Chondrocyte (in vitro differentiated cells): ENCODE results near the gene RAB40C. TPM values are rescaled to one million over a fixed set of nuclear protein-coding genes. Genes with fewer than 3 reads are reported as not detected.

Experiments used
- DNase-seq: peaks from one replicate; pipeline ENCODE4 v3.0.0; 2021; ENCODE audit warnings: mixed read lengths, low spot score
- H3K27ac Mint-ChIP-seq: one replicate; pipeline ENCODE4 v1.8.0; 2021; ENCODE audit warnings: mild to moderate bottlenecking, moderate library complexity, mixed read lengths; ENCODE audit not compliant: unreplicated experiment
- H3K27me3 Mint-ChIP-seq: 2 replicates; pipeline ENCODE4 v1.8.0; 2021; ENCODE audit warnings: low read depth, mixed read lengths
- H3K36me3 Mint-ChIP-seq: 2 replicates; pipeline ENCODE4 v1.8.0; 2021; ENCODE audit warnings: low read depth, mixed read lengths
- H3K4me1 Mint-ChIP-seq: 2 replicates; pipeline ENCODE4 v1.8.0; 2021; ENCODE audit warnings: low read depth, mild to moderate bottlenecking, mixed read lengths
- H3K4me3 Mint-ChIP-seq: one replicate; pipeline ENCODE4 v1.8.0; 2021; ENCODE audit warnings: mild to moderate bottlenecking, moderate library complexity, mixed read lengths; ENCODE audit not compliant: unreplicated experiment
- H3K9me3 Mint-ChIP-seq: 2 replicates; pipeline ENCODE4 v1.8.0; 2021; ENCODE audit warnings: low read depth, mixed read lengths
- total RNA-seq: library from RNA; stranded (reverse); gene quantifications from 3 replicates; pipeline ENCODE4 v1.2.1, GENCODE V29; 2021
- TF ChIP-seq, protein P1 (sequence below): fragments of 200-600 bp; sonication (generic); IDR thresholded peaks from 2 replicates; pipeline ENCODE4 v1.5.0; 2021; ENCODE audit warnings: antibody characterized with exemption, mild to moderate bottlenecking, moderate library complexity

RAB40C gene
- total RNA-seq, 1 donor from 2014 or later, result 19.6 TPM

DNA sequence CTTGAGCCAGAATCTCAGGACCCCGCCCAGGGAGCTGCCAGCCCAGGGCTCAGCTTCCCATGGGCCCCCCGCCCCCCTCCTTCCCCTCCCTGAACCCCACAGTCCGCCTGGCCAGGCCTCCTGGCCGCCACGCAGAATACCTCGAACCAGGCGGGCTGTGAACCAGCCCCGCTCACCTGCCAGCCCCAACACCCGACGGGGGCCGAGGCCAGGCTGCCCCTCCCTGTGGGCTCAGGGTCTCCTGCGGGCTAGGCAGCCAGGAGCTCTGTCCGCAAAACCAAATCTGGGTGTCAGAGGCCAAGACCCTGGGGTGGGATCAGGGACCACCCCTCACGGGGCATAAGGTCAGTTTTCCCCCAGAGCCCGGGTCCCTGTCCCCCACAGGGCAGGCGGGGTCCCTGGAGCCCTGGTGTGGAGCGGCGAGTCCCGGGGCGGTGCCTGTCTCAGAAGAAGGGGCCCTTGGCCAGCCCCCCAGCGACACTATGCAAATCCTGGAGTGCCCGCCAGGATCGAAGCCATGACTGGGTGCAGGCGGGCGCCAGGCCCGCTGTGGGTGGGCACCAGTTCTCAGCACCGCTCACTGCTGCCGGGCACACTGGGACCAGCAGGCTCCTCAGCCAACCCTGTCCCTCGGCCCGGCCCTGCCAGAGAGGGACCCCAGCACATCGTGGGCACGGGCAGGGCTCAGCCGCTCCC is 36.1 kb upstream of the RAB40C start:
- TF ChIP-seq, protein P1, sequence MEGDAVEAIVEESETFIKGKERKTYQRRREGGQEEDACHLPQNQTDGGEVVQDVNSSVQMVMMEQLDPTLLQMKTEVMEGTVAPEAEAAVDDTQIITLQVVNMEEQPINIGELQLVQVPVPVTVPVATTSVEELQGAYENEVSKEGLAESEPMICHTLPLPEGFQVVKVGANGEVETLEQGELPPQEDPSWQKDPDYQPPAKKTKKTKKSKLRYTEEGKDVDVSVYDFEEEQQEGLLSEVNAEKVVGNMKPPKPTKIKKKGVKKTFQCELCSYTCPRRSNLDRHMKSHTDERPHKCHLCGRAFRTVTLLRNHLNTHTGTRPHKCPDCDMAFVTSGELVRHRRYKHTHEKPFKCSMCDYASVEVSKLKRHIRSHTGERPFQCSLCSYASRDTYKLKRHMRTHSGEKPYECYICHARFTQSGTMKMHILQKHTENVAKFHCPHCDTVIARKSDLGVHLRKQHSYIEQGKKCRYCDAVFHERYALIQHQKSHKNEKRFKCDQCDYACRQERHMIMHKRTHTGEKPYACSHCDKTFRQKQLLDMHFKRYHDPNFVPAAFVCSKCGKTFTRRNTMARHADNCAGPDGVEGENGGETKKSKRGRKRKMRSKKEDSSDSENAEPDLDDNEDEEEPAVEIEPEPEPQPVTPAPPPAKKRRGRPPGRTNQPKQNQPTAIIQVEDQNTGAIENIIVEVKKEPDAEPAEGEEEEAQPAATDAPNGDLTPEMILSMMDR, result no peak
- H3K27ac Mint-ChIP-seq, result no peak overlapping the region
- H3K36me3 Mint-ChIP-seq, result peaks cover 1% of the 10 kb centered on the region
- no peaks in the 10 kb centered on the region for H3K9me3 Mint-ChIP-seq
- DNase-seq, result no peak
- no peak overlapping the region for H3K4me3 Mint-ChIP-seq
- H3K4me1 Mint-ChIP-seq, result peaks cover 3% of the 10 kb centered on the region
- H3K27me3 Mint-ChIP-seq, result peaks cover 4% of the 10 kb centered on the region

DNA sequence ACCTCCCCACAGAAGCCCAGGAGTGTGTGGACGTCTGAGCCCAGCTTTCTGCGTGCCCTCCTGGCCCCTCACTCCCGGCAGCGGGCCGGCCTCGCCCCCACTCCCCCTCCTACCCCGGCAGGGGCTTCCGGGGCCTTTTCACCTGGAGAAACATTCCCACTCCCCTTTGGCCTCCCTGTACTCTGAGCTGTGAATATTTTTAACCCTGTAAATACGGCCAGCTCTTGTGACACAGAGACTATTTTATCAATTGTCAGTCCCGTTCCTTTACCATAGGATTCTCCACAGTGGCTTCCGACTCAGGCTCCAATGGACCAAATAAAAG is 35.6 kb upstream of the RAB40C start:
- H3K9me3 Mint-ChIP-seq, result no peaks in the 10 kb centered on the region
- TF ChIP-seq, protein P1, result no peak
- no peak overlapping the region for H3K4me3 Mint-ChIP-seq
- H3K36me3 Mint-ChIP-seq, result peaks cover 1% of the 10 kb centered on the region
- H3K27me3 Mint-ChIP-seq, result peaks cover 4% of the 10 kb centered on the region
- H3K4me1 Mint-ChIP-seq, result peaks cover 3% of the 10 kb centered on the region
- no peak for DNase-seq
- H3K27ac Mint-ChIP-seq, result no peak overlapping the region

GRCh38 chr16:554640-555365 is 35.1 kb upstream of the RAB40C start:
- no peak overlapping the region for H3K4me3 Mint-ChIP-seq
- H3K4me1 Mint-ChIP-seq, result peaks cover 3% of the 10 kb centered on the region
- H3K36me3 Mint-ChIP-seq, result peaks cover 1% of the 10 kb centered on the region
- no peaks in the 10 kb centered on the region for H3K9me3 Mint-ChIP-seq
- H3K27ac Mint-ChIP-seq, result no peak overlapping the region
- TF ChIP-seq, protein P1, result no peak
- no peak for DNase-seq
- peaks cover 6% of the 10 kb centered on the region for H3K27me3 Mint-ChIP-seq

DNA sequence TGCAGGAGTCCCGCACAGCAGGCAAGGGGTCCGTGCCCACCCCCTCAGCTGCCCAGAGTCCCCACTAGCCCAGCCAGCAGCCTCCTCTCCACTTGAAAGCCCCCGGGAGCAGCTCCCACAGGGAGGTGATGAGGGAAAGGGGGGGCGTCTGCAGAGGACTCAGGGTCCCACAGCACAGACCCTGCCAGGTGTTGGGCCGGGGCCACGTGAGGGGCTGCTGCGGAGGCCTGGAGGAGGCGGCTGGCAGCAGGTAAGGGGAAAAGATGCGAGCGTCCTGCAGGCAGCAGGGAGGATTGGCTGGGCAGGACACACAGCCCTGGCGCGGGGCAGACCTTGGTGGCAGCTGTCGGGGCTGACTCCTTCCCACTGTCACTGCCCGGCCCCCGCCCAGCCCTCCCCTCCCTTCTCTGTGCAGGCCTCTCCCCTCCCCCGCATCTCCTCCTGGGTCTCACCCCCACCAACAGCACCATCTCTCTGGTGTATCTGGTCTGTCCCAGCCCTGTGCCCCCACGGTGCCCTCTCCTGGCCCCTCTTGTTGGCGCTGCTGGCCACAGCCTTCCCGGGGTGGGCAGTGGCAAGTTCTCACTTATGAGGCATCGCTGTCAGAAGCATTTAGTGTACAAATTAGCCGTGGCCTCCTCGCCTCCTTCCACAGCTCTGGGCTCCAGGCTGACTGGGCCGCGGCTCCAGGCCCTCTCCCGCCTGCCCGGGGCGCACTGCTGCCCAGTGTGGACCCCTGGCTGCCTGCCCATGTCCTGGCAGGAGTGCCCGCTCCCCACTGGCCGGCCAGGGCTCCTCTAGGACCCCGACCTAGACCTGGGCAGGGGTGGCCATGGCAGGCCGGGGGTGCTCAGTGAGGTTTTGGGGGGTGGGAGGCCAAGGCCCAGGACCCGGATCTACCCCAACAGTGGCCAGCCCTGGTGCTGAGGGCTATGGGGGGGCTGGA is 34.1 kb upstream of the RAB40C start:
- Mint-ChIP-seq H3K36me3 (peaks cover 1% of the 10 kb centered on the region), H3K9me3 (no peaks in the 10 kb centered on the region), H3K4me1 (peaks cover 3% of the 10 kb centered on the region), H3K27ac (no peak overlapping the region), H3K4me3 (no peak overlapping the region), H3K27me3 (peaks cover 6% of the 10 kb centered on the region)
- TF ChIP-seq, protein P1, result no peak
- no peak for DNase-seq
